GM21390 (cell line): ENCODE results near the gene CACNA1F.

Experiments
- ATAC-seq: cut with Tn5 transposase; IDR thresholded peaks from one replicate; pipeline ENCODE4 v1.9.1; 2021; ENCODE audit not compliant: unreplicated experiment

CACNA1F gene

DNA sequence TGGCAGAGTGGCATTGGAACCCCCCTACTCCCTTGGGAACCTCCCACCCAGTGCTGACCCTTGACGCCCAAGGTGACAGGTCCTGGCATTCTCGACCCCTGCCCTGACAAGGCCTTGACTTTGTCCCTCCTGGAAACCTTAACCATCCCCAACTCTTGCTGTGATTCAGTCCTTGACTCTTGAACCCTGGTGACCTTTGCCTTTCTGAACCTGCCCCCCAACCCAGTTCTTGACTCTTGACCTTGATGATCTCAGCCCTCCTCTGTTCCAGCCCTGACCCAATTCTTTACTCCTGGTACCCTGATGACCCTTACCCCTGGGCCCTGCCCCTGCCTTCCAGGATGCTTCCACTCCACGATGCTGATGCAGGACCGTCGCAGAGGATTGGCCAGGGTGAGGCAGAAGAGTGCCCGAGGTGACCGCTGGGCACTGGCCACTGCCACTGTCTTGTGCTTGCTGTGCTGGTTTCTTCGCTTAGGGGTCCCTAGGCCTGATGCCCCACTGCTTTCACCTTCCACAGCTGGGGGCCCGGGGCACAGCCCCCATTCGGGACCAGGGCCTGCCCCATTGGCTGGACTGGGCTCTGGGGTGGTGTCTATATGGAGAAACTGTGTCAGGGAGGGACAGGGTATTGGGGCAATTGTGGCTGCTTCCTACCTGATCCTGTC, 1.7 kb downstream of the CACNA1F start:
- no peak for ATAC-seq

- peak; percentile 55 for ATAC-seq
Observed at GRCh38 chrX:49230500-49231232, 2.5 kb downstream of the CACNA1F start.

- ATAC-seq: no peak
Observed at GRCh38 chrX:49228185-49228584, 5.0 kb downstream of the CACNA1F start.

GRCh38 chrX:49227726-49228125, 5.4 kb downstream of the CACNA1F start:
- no peak for ATAC-seq

DNA sequence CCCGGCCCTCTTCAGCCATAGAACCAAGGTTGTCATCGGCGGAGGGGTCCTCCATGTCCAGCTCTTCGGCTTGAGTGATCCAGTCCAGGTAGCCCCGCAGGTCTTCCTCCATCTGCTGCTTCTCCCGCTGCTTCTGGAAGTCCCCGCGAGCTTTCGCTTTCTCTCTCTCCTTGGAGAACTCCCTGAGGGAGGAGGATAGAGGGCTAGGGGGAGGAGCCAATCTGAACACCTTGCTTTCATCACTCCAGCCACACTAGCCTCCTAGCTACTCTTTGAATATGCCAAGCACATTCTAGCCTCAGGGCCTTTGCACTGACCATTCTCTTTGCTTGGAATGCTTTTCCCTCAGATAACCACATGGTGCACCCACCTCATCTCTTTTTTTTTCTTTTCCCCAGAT, 6.2 kb downstream of the CACNA1F start:
- ATAC-seq: no peak

DNA sequence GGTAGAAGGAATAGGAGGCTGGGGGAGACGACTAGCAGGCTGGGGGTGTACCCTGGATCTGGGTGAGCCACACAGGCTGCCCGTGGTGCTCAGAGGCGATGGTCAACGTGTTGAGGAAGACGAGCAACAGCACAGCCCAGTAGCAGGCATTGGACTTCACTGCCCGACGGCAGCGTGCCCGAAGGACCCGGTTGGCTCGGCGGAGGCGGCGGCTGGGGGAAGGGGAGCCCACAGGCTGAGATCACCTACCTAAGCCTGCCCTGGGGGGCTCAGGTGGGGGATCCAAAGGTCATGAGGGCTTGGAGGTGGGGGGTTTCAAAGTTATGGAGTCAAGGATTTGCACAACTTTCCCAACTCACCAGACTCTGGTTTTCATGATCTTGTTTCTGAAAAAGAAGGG, 7.3 kb downstream of the CACNA1F start:
- no peak for ATAC-seq

DNA sequence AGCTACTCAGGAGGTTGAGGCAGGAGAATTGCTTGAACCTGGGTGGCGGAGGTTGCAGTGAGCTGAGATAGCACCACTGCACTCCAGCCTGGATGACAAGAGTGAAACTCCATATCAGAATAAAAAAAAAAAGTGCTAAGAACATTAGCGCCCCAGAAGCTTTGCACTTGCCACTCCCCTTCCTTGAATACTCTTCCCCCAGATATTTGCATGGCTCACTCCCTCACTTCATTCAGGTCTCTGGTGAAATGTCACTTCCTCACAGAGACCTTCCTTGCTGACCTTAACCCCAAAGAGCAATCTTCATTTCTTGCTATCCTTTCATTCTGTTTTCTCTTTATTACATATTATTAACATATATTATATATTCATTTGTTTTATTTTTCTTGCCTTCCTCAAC, 11.3 kb downstream of the CACNA1F start:
- ATAC-seq: no peak

DNA sequence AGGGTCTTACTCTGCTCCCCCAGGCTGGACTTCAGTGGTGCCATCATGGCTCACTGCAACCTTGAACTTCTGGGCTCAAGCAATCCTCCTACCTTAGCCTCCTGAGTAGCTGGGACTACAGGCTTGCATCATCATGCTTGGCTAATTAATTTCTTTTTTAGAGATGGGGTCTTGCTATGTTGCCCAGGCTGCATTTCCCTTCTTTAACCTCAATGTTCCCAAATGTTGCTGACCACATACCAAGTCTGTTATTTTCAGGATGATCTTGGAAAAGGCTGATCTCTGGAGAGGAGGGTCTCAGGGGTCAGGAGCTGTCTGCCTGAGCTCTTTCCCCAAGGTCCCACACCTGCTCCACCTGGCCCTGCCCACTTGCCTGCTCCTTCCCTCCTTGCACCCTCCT, 13.0 kb downstream of the CACNA1F start:
- no peak for ATAC-seq

DNA sequence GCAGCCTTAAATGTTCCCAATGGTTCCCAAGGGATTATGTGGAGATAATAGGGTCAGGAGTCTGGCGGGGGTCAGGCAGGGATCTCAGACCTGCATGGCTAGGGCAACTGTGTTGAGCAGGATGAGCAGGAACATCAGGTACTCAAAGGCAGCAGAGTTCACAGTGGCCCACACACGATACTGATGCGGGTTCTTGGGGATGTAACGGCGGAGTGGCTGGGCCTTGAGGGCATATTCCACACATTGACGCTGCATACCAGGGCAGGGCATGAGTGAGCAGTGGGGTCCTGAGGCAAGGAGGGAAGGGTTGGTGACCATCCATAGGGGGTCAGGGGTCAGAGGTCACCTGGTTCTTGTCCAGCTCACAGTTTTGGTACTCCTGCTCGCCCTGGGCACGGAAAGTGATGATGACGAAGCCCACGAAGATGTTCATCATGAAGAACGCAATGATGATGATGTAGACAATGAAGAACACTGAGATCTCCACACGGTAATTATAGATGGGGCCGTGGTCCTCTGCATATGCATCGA, 18.1 kb downstream of the CACNA1F start:
- no peak for ATAC-seq

GRCh38 chrX:49214416-49214815, 18.7 kb downstream of the CACNA1F start:
- no peak for ATAC-seq

DNA sequence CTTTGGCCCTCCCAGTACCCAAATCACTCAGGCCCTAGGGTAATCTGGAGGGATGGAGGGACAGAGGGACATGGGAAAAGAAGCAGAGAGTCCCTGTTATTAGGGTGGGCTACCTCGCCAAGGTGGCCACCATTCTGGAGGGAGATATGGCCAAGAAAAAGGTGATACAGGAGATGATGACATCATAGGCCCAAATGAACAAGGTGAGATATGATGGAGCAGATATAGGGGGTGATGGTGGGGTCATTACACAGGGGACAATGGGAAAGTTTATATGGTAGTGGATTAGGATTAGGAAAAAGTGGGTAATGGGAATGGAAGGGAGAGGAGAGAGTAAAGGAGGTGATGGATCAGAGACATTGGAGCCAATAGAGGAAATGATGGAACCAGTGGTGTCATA, 20.3 kb downstream of the CACNA1F start:
- no peak for ATAC-seq

DNA sequence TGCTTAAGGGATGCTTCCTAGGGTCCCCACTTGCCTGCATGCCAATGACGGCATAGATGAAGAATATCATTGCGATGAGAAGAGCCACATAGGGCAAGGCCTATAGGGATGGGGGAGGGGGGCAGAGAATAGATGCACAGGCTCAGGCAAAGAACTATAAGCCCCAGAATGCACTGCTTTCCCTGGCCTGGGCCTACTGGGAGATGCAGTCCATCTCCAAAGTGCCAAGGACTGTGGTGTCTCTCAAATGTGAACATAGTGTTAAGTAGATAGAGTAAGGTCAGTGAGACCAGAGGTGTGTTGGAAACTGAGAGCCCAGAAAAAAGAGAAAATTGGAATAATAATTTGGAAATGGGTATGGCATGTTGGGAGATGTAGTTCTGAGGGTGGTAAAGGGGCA, 20.9 kb downstream of the CACNA1F start:
- ATAC-seq: no peak

- ATAC-seq: no peak
Observed at GRCh38 chrX:49211074-49211473, 22.1 kb downstream of the CACNA1F start.

DNA sequence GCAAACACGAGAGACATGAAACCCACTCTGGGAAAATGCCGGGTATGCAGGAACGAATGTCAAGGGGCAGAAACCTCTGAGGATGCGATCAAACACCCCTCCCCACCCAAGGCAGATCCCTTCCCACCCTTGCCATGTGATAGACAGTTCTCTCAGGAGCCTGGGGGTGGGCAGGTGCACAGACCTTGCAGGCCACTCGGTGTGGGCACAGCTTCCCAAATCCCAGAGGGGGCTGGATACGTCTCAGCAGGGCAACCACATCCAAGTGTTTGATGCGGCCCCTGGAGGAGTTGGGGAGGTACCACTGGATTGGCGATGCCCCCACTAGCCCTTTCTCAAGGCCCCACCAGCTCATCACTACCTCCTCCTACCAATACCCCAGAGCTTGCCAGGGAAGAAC, 22.7 kb downstream of the CACNA1F start:
- ATAC-seq: no peak

DNA sequence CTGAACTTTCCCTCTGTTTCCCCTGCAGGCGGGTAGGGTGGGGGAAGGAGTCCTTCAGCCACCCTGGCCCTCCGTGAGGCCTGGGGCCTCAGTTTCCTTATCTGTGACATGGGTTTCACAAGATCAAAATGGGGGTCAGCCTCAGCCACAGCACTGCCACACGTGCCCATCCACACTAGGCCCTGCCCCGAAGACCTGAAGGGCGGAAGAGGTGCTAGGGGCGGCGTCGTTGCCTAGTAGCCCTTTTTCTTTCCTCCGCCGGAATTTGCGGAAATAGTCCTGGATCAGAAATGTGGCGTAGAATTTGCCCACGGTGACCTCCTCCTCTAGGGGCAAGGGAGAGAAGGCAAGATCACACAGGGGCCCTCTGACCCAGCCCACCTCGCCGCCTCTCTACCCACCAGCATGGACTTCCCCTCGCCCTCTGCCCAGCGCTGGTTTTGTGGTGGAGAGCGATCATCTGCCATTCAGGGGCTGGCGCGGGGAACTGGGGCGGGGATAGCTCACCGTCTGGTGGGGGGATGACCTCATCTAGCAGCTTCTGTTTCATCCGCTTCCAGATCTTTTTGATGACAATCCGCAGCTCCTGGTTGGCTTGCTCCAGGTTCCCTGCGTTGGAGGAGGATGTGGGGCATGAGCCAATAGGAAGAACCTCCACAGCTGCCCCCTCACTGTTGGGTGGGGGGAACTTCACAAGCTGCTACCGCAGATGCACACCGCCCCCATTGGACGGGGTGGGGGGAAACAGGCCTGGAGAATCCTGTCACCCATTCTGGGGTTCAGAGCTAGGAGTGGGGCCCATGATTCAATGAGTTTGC, 23.5 kb downstream of the CACNA1F start:
- ATAC-seq: no peak

- ATAC-seq: no peak
Observed at GRCh38 chrX:49208399-49208798, 24.7 kb downstream of the CACNA1F start.

GRCh38 chrX:49206543-49206942, 26.6 kb downstream of the CACNA1F start:
- no peak for ATAC-seq

- ATAC-seq: no peak
Observed at GRCh38 chrX:49205443-49205842, 27.7 kb downstream of the CACNA1F start.

DNA sequence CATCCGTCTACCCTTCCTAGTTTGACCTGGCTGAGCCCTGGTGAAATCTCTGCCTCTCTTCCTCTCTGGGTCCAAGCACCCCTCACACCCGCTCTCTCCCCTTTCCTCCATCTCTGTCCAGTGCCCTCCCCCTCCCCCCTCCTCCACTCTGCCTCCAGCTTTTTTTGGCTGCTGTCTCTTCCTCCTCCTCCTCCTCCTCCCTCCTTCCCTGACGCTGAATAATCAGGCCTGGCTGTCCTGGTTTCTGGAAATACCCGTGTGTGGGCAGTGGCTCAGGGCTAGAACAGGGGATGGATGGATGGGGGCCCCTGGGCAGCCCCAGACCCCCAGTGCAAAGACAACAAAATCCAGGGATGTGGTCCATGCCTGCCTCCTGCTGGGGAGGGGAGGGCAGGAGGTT, 28.4 kb downstream of the CACNA1F start:
- no peak for ATAC-seq

GRCh38 chrX:49204017-49204416, 29.1 kb downstream of the CACNA1F start:
- no peak for ATAC-seq

- no peak for ATAC-seq
Observed at GRCh38 chrX:49203536-49203935, 29.6 kb downstream of the CACNA1F start.

DNA sequence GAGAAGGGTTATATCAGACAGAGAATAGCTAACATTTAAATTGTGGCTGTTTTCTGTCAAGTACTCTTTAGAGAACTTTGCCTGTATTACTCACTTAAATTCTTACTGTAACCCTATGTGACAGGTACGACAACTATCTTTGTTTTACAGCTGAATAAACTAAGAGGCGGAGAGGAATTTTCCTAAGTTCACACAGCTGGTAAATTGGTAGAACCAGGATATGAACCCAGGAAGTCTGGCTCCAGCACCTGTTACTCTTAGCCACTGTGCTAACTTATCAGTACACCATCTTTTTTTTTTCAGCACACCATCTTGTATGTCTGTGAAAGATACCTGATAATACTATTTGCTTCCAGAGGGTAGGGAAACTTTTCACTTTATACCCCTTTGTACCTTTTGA, 31.1 kb downstream of the CACNA1F start:
- ATAC-seq: no peak
